Heart left ventricle (tissue), 13 donors: Measurements from ENCODE around the gene MTUS2.

Experiments used
- POLR2A ChIP-seq, 2 donors: fragments of 450-650 bp; IDR thresholded peaks; one replicate each; pipeline ENCODE4 v1.6.1; 2017; ENCODE audit warnings: antibody characterized with exemption in 2 of 2, mild to moderate bottlenecking in 2 of 2, moderate library complexity in 2 of 2
- TF ChIP-seq, protein P1 (sequence below), 12 donors: fragments of 200-600 bp; sonication (generic) in 4 of 12; IDR thresholded peaks; one replicate each; pipeline versions ENCODE4 v1.5.0 to v1.8.0; 2018 to 2022; ENCODE audit warnings: antibody characterized with exemption in 12 of 12, mild to moderate bottlenecking in 5 of 12
- donor health status: ischemic (EF 13 %, LVEDD 7.1; RV severe dilation, severe dysfunction).
- donor health status: DM: no; HTN: yes; CAD: no.
- donor health status: DM: no; HTN: no; CAD: no.
- donor health status: ischemic (EF 25% LVEDD 6.9; RV normal size, moderate dysfunction).
- donor health status: ischemic (EF 25% LVEDD 5.7; RV mildly dilated, moderate dysfunction).
- donor health status: ischemic (EF 35%, LVEDD 5.7; RV mildly dilated, moderate dysfunction).
- donor health status: nonischemic (EF 11% LVEDD 7.7; RV severe dilation, severe dysfunction).
- donor health status: DM: yes; HTN: yes; CAD: no.
- donor health status: PGD.
- donor health status: ischemic (EF 29% LVEDD 5.4; RV normal size, mild dysfunction).
- donor health status: nonischemic (EF 23%, LVEDD 6.1; RV moderate dilation, normal function).

DNA sequence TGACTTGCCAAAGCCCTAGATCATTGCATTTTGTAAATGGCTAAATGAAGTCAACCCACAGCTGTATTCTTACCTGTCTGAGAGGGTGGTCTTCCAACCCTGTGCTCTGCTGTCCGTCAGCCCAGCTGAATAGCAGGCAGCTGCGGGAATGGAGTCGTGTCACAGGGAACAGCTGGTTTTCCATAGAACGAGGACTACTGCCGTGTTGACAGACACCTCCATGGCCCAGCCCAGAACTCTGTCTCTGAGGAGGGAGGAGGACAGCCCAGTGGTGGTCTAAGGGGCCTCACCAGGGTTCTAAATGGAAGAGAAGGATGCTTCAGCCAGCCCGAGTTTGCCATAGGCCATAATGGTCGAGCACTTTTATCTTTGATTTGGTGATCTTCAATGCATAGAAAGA, 664.7 kb downstream of the MTUS2 start:
- TF ChIP-seq, protein P1, sequence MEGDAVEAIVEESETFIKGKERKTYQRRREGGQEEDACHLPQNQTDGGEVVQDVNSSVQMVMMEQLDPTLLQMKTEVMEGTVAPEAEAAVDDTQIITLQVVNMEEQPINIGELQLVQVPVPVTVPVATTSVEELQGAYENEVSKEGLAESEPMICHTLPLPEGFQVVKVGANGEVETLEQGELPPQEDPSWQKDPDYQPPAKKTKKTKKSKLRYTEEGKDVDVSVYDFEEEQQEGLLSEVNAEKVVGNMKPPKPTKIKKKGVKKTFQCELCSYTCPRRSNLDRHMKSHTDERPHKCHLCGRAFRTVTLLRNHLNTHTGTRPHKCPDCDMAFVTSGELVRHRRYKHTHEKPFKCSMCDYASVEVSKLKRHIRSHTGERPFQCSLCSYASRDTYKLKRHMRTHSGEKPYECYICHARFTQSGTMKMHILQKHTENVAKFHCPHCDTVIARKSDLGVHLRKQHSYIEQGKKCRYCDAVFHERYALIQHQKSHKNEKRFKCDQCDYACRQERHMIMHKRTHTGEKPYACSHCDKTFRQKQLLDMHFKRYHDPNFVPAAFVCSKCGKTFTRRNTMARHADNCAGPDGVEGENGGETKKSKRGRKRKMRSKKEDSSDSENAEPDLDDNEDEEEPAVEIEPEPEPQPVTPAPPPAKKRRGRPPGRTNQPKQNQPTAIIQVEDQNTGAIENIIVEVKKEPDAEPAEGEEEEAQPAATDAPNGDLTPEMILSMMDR (IDR thresholded peaks at IDR 0.05), result no peak
- TF ChIP-seq POLR2A (IDR thresholded peaks at IDR 0.05), result no peak
